Stimulated activated CD8-positive, alpha-beta memory T cell treated with anti-CD3 and anti-CD28 coated beads, Interleukin-7, amount 100 ng/mL, for 24 hours (primary cell): Measurements from ENCODE around the gene NCK2.

ENCODE experiments used
- DNase-seq: peaks from one replicate; pipeline ENCODE4 v3.0.0-alpha.2; 2020; ENCODE audit warnings: low read depth

Gene NCK2

GRCh38 chr2:105928086-105928485, 183.4 kb downstream of the NCK2 start:
- DNase-seq, result no peak

- DNase-seq, result no peak
These were observed 183.9 kb downstream of the NCK2 start for GRCh38 chr2:105928563-105928962.

- no peak for DNase-seq
These were observed 184.8 kb downstream of the NCK2 start for GRCh38 chr2:105929516-105929915.

GRCh38 chr2:105932582-105932981, 187.9 kb downstream of the NCK2 start:
- DNase-seq, result no peak

- no peak for DNase-seq
These were observed 189.2 kb downstream of the NCK2 start for GRCh38 chr2:105933906-105934305.

GRCh38 chr2:105934467-105934866, 189.8 kb downstream of the NCK2 start:
- no peak for DNase-seq

- no peak for DNase-seq
These were observed 190.4 kb downstream of the NCK2 start for GRCh38 chr2:105935063-105935462.

GRCh38 chr2:105936954-105937353, 192.2 kb downstream of the NCK2 start:
- no peak for DNase-seq

GRCh38 chr2:105937498-105938097, 192.9 kb downstream of the NCK2 start:
- no peak for DNase-seq
